ENCODE data around the gene SSBP3.

The SSBP3 gene

DNA sequence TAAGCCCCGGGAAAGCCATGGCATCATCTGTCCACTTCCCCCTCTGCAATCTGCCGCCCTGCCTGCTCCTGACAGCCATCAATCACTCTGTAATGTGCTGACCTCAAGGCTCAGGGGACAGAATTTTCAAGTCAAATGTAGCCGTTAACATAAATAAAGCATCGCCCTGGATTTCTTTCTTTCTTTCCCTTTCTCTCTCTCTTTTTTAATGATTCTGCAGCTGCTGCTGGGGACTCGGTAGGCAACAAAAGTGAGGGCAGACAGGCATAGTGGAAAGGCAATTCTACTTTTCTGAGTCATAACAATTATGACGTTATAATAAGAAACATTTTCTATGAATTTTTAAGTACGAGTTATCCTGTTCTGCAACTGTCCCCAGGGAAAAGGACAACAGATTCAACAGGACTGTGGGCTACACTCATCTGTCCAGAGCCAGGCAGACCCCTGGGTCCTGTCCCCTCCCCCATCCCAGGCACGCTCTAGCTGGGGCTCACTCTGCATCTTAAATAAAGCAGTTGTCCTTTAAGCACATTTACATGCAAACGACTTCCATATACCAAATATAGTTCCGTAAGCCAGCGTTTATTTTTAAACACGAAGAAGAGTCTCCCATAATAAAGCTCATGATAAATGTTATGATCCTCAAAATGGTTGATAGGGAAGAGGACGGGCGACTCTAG, 78.7 kb downstream of the SSBP3 start:
- DNase-seq, result no peak

DNA sequence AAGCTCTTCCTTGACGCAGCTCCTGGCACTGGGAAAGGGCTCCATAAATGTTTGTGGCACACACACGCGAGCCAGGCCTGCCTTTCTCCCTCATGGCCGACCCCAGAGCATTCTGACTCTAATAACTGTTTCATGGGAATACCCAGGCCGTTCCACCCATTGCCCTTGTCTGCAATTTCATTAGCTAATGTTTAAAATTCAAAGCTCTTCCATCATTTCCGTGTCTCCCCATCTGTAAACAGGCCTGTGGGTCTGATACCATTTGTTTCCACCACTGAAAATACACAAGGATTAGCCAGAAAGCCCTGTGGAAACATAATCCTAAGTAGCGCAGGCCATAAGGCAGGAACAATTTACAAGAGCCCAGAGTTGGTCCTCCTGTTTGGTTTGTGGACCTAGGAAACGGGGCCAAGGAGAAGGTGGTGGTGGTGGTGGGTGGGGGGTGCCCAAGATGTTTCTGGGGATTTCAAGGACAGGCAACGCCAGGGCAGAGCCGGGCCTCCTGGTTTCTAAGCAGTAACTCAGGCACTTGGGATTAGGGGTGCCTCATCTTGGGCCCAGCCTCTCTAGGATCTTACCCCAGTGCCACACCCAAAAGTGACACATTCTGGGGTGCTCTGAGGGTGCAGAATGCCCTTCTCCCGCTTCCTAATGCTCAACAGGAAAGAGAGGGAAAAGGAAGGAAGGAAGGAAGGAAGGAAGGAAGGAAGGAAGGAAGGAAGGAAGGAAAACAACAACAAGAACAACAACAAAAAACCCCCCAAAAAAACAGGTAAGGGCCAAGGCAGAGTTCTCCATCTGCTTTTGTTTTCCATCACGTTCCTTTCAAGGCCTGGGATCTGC, 79.4 kb downstream of the SSBP3 start:
- DNase-seq, result no peak

DNA sequence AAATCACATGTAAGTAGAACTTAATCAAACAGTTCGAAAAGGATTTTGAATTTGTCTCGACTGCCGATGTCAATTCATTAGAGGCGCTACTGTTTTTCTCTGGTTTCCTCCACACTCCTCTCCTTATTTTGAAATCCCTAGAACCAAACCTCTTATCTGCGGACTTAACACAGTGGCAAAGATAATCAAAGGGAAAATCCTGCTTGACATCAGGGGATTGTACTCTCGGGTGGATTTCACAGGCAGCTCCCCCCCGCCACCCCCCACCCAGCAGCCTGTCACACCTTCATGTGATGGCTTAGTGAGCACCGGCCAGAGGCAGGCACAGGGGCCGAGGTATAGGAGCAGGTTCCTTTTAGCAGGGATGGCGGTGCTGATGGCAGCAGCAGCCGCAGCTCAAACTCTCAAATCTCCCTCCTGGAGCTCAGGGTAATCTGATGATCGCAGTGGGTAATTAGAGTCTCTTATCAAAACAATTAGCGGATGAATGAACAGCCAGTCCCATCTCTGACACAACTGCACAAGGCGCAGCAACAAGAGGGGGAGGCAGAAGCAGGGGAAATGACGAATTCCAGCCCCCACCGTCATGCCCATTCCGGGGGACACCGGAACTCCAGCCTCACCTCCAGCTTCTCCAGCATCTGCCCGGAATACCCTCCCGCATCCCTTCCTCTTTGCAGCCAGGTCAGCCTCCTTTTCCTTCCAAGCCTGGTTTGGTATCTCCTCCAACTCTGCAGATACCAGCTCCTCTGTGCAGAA, 80.3 kb downstream of the SSBP3 start:
- DNase-seq, result no peak

DNA sequence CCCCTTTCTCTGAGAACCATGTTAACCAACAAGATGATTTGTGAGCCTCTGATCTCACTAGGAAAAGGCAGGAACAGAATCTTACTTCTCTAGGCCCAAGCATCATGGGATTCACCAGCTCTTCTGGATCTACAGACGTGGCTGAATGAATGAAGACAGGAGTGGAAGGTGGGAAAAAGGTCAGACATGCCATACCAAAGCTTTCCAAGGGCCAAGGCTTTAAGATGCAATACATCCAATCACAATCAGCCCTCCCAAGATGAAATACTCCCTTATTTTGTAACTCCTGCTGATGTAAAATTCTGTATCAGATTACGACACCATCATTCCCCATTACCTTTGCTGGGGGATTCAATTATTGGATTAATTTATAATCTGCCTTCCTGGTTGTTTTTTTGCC, 80.9 kb downstream of the SSBP3 start:
- DNase-seq, result no peak

DNA sequence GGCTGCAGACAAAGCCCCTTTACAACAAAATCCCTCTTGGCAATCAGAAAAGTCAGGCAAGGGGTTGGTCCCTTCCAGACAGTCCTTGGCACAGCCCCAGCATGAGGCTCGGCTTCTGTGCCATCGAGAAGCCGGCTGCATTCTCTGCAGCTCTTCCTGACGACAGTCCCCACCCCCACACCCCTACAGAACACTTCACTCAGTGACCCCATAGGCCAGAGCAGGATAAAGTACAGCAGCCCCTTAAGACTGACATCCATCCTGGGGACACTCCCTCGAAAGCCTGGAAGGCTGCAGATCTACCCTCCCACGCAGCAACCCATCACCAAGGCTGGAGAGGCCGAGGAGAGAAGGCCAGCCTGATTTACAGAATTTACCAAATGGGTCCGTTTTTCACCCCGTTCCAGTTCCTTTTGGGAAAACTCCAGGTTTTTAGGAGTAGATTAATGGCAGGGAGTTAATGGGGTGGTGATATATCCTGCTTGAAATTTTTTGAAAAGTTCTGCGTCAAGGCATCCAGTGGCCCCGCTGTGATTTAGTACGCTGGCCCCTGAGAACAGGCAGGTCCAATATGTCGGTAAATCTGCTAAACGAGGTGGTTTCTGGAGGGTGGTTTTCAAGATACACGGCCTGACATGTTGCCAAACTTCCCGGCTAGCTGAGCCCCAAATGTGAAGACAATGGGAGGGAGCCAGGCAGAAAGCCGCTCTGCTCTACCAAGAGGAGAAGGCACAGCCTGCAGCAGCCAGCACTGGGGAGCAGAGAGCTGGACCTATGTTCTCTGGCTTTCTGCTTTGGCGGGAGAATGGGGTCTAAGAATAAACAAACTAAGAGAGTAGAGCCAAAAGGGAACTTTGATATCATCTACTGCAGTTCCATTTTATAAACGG, 81.7 kb downstream of the SSBP3 start:
- DNase-seq, result no peak

DNA sequence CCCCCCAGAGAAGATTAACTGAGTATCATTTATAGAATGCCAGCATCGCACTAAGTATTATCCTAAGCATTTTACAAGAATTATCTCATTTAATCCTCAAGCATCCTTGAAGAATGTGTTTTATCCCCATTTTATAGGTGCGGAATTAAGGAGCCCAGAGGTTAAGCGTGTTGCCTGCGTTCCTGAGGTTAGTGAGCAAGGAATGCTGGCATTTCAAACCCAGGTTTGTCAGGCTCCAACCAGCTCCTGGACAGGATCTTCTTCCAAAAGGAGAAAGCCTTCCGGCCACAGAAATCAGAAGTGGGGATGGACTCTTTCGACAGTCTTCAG, 82.3 kb downstream of the SSBP3 start:
- DNase-seq, result no peak

DNA sequence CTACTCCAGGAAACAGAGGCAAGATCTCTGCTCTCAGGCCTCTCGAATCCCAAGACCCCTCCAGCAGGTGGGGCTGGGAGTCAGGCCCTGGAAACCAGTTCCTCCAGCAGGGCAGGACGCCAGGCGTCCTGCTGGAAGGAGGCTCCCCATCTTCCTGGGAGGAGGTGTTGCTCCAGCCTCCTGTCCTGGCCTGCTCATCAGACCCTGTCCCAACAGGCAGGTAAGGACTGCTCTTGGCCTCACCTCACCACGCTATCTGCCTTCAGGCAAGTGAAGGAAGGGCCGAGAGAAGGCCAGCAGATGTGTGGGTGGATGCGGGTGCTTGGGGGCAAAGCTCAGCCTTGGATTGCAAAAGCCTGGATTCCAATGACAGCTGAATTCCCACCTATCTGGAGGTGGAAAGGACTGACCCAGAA, 82.9 kb downstream of the SSBP3 start:
- DNase-seq, result no peak

DNA sequence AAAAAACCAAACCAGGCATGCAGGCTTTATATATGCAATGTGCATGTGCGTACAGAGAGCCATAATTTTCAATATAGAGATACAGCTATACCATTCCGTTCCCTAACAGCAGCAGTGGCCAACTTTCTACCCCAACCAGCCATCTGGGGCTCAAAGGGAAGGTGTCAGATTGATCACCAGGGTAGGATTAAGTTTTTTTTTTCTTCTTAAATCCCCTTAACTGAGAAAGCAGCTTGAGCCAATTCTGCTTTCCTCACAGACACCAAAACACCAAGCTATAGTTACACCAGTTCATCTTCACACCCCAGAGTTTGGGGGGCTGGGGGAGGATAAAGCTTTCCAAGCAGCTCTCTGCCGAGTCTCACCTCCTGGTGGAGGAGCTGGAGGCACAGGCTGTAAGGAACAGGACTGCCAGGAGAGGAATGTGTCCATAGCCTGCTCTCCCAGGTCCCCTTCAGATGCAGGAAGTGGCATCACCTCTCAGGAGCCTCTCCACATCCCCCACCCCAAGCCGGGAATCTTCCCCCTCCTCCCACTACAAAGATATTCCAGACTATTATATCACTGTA, 87.9 kb downstream of the SSBP3 start:
- no peak for DNase-seq

DNA sequence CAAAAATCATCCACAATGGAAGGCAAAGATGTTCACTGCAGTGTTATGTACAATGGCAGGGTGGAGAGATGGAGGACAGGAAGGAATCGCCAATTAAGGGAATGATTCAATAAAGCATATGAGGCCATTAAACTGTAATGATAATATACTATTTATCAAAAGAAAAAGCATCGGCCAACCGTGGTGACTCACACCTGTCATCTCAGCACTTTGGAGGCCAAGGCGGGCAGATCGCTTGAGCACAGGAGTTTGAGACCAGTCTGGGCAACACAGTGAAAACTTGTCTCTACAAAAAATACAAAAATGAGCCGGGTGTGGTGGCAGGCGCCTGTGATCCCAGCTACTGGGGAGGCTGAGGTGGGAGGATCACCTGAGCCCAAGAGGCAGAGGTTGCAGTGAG, 89.1 kb downstream of the SSBP3 start:
- DNase-seq, result no peak

DNA sequence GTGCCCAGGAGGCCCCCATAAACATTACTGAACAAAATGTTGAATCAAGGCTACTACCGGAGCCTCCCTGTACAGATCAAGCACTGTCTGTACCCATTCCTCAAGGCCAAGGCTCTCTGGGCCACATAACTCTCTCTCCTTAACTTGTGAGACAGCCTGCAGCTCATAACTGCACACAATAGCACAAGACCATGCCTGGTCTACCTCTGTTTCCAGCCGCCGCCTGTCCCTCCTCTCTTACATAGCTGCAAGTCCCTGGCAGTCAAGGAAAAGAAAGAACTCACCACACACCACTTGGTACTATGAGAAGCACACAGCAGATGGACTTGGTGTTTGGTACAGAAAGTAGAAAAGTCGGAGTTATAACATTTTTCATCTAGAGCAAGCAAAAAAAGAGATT, 91.1 kb downstream of the SSBP3 start:
- no peak for DNase-seq

DNA sequence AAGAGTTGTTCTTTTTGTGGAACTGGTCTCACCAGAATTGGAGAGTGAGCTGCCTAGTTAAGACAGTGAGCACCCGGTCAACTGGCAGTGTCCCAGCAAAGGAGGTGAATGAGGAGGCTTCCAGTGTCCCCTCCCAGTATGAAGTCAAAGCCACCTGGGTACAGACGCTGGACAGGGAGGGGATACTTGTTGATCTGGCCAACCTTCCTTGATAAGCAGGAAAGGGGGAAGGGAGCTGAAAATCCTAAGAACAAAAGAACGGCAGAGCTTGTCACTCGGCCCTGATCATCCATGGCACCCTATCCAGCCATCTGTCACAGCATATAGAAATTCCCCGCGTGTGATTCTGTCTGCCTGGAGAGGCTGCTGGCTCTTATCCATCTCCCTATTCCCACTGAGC, 91.5 kb downstream of the SSBP3 start:
- no peak for DNase-seq

DNA sequence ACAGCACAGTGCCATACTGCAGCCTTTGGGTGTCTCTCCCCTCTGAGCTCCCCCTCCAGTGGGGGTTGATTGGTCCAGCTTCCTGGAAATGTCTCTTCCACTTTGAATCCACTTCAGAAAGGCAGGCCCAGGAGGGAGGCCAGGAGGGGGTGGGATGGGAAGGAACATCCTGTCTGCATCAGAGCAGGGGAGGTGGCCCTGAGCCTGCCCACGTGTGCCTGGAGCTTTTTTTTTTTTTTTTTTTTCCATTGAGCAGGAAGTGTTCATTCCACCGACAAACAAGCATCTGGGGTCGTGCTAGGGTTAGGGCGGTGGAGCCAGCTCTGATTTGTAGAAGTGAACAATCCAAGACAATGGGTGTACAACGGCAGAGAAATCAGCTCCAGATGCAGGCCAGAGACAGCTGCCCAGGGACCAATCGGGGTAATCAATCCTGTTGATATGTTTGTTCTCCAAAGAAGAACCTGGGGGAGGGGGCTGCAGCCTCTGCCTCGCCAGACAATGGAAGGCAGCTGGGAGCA, 93.3 kb downstream of the SSBP3 start:
- DNase-seq, result no peak

DNA sequence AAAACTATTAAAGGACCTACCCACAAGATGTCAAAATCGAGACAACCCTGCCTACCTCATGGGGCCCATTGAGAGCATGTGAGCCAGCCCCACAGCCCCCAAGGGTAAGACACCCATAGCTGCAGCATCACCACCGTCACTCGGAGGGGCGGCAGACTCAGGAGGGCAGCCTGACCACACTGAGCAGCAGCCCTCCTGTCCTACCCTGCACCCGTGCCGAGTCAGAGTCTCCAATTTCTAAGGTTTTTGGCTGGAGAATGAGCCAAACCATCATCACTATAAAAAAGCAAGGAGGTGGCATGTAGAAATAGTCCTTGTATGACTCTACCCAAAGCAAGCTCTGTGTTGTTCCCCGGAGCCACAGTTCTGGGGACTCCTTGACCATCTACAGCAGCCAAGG, 94.7 kb downstream of the SSBP3 start:
- no peak for DNase-seq

DNA sequence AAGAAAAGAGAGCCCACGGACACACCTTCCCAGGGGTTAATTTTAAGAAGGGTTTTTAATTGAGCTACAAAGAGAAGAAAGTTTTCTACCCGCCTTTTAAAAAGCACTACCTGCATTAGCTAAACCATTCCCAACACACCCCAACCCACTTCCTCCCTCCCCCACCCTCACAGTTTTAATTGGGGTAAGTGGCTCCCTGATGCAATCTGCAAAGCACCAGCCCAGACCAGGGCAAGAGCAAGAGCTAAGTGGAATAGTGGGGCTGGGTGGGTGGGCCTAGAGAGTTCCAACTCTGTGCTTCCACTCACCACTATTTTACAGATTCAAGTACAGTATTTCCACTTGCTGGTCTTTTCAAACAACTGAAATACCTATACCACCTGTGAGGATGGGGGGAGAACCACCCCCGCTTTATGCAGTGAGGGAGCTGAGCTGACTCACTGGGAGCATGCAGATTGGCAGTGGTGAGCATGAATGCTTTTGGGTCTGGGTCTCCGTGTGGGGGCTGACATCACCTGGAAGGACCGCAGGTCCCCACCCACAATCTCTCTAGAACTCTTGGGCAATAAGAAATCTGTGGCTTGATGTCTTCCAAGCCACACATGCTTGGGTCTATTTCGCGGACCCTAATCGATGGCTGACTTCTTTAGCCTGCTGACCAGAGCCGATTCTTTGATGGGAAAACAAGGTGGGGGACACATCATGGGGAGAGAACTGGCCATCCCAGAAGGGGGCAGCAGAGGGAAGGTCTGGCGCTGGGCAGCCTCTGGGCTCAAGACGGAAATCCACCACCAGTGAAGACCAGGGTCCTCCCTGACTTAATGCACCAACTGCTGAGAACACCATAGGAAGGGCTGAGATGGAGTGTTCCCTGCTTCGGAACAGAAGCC, 95.5 kb downstream of the SSBP3 start:
- no peak for DNase-seq

DNA sequence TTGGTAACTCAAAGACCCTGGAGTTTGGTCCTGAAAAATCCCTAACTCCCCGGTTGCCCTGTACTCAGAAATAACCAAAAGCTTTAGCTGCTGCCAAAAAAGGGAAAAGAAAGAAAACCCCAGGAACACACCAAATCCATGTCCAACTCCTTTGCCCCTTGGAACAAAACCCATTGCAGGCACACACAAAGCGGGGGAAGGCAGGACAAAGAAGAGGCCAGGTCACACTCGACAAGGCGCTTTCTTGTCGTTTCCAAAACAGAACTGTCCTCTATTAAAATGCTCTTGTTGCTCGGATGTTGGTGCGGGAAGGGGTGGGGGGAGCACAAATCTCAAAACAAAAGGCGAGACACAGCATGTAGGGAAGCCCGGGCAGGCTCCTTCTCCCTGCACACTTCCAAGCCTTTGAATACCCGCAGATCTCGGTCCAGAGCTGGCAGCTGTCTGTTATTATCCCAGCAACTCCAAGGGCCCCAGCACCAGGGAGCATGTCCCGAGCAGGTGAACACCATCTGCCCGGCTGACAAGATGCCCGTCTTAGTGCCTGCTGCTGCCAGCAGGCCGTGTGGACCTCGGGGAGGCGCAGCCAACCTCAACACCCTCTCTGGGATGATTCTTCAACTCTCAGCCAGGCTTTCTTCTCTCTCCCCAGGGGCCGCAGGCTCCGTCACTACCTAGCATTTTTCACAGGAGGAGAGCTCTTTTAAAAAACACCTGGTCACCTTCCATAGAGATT, 96.4 kb downstream of the SSBP3 start:
- no peak for DNase-seq

DNA sequence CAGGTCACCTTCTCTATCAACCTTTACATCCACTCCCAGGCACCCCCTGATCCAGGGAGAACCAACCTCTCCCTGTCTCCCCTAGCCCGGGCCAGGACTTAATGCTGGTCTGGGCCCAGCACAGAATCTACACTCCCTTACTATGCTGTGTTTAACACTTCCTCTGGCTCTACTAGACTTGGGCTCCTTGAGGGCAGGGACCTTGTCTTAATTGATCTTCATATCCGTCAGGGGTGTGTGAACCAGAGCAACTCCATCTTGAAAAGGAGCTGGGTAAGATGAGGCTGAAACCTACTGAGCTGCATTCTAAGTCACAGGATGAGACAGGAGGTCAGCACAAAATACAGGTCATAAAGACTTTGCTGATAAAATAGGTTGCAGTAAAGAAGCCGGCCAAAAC, 98.9 kb downstream of the SSBP3 start:
- DNase-seq, result no peak

DNA sequence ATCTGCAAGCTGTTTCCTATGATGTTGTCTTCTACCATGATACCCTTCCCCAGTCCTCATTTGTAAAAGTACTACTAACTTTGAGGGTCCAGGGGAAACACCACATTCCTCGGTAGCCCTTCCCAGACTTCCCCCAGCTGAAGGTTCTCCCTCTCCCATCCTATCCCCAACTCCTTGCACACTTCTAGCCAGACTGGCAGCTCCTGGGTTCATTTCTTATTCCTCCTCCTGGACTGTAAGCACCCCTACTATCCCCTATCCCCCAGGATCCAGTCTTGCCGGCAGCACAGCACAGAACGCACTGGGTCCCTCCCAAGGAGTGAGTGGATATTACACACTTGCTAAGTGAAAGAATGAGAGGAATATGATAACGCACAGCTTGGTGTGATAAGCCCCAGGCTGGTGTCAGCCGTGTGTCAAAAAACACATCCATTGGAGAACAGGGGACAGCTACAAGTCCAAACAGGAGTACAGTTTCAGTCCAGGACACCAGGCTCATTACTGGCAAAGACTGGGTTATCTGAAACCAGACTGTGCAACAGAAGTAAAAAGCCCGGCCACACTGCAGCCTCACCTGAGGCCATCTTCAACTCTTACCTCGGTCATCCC, 100.2 kb downstream of the SSBP3 start:
- DNase-seq, result no peak

DNA sequence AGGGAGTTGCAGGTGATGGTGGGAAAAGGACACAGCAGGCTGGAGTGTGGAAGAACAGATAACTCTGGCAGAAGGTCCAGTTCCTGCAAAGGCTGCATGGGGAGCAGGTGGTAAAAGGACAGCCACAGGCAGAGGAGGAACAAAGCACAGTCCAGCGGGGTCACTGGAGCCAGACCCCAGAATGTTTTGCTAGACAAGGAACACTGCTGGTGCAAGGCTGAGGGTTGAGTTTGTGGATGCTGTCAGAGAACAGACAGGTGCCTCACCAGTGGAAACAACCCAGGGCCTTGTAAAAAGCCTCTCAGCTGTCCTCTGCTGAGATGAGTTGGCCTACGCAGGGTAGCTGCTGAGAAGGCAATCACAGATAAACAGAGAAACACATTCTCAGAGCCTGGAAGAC, 101.7 kb downstream of the SSBP3 start:
- DNase-seq, result no peak

DNA sequence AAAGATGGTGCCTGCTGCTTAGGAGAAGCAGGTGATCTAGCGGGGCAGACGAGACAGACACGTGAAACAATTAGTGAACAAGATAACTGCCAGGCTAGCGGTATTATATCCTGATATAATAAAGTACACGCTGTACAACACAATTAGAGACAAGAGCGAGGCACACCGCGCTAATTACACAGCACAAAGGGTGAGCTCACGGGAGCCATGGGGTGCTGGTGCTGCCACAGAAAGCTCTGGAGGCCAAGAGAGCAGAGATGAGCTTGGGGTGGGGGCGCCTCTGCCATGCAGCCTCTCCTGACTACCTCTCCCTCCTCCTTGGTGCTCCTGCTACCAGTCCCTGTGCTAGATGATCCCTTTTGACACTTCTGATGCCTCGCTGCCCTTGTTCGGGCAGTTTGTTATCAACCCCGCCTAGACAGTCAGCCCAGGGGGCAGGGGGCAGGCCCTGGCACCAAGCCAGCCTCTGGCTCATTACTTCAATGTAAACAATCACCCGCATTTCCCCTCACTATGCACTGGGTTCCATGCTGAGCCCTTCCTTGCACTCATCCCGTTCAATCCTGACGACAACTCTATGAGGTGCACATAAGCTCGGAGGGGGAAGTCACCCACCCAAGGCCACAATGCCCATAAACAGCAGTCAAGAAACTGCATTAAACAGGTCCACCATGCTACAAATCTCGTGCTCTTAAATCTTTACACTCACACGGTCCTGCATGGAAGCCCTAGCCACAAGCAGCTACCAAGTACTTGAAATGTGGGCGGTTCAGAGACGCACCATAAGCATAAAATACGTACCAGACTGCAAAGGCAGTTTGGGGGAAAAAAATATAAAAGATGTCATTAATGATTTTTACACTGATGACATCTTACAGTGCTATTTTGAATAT, 103.0 kb downstream of the SSBP3 start:
- no peak for DNase-seq
